PC-9 (cell line): ENCODE results near the gene SLN. TPM values are rescaled to one million over a fixed set of nuclear protein-coding genes. Genes with fewer than 3 reads are reported as not detected.

ENCODE experiments used
- BruUV-seq: library from RNA; stranded (reverse); fragments of 400-500 nt; replicated peaks from 2 replicates; lab custom pipeline; 2021; lab: Mats Ljungman, UMichigan
- CTCF ChIA-PET: fragments of 300-600 bp; sonication (Branson Sonifier 250); formaldehyde crosslinking; loops from one replicate; lab custom pipeline; 2022; ENCODE audit warnings: antibody characterized with exemption; lab: Charles Lee
- POLR2A ChIA-PET: fragments of 300-600 bp; sonication (Branson Sonifier 250); formaldehyde crosslinking; loops from one replicate; lab custom pipeline; 2022; ENCODE audit warnings: antibody characterized with exemption; ENCODE audit not compliant: unreplicated experiment; lab: Charles Lee
- DNase-seq, 2 experiments: peaks; one replicate each; pipeline versions ENCODE4 v3.0.0 to v3.0.0-alpha.2; 2015 to 2022; ENCODE audit warnings: mixed read lengths in 1 of 2
- H2AFZ ChIP-seq: fragments of 200-600 bp; sonication (generic); 2 replicates; pipeline ENCODE4 v1.8.1; 2017; ENCODE audit warnings: antibody characterized with exemption
- H3F3A ChIP-seq: fragments of 200-600 bp; sonication (generic); 2 replicates; pipeline ENCODE4 v1.8.1; 2017; ENCODE audit warnings: antibody characterized with exemption, mild to moderate bottlenecking, low read depth; ENCODE audit not compliant: insufficient read depth
- H3K27ac ChIP-seq: fragments of 200-600 bp; sonication (generic); 2 replicates; pipeline ENCODE4 v1.6.1; 2016; ENCODE audit warnings: mixed run types
- H3K27me3 ChIP-seq: fragments of 200-600 bp; sonication (generic); 2 replicates; pipeline ENCODE4 v1.6.1; 2016; ENCODE audit warnings: low read depth, mixed run types; ENCODE audit not compliant: insufficient read depth
- H3K36me3 ChIP-seq: fragments of 200-600 bp; sonication (generic); 2 replicates; pipeline ENCODE4 v1.6.1; 2016; ENCODE audit warnings: low read depth, mixed run types
- H3K4me1 ChIP-seq: fragments of 200-600 bp; sonication (generic); replicated peaks from 2 replicates; pipeline ENCODE4 v1.6.1; 2016; ENCODE audit warnings: mixed run types; ENCODE audit not compliant: insufficient read depth
- H3K4me2 ChIP-seq: fragments of 200-600 bp; sonication (generic); 2 replicates; pipeline ENCODE4 v1.6.1; 2017; ENCODE audit warnings: mixed run types
- H3K4me3 ChIP-seq: fragments of 200-600 bp; sonication (generic); 2 replicates; pipeline ENCODE4 v1.6.1; 2016; ENCODE audit warnings: mixed run types
- H3K79me2 ChIP-seq: fragments of 200-600 bp; sonication (generic); 2 replicates; pipeline ENCODE4 v1.6.1; 2017; ENCODE audit warnings: low read depth, mixed run types
- H3K9me2 ChIP-seq: fragments of 200-600 bp; sonication (generic); 2 replicates; pipeline ENCODE4 v1.8.1; 2017; ENCODE audit warnings: mild to moderate bottlenecking; ENCODE audit not compliant: insufficient read depth
- H3K9me3 ChIP-seq: fragments of 200-600 bp; sonication (generic); 2 replicates; pipeline ENCODE4 v1.8.1; 2016; ENCODE audit warnings: low read depth; ENCODE audit not compliant: insufficient read depth
- H4K20me1 ChIP-seq: fragments of 200-600 bp; sonication (generic); 2 replicates; pipeline ENCODE4 v1.8.1; 2017; ENCODE audit not compliant: insufficient read depth
- EZH2 ChIP-seq: fragments of 200-600 bp; sonication (generic); IDR thresholded peaks from 2 replicates; pipeline ENCODE4 v1.8.0; 2017; ENCODE audit warnings: antibody characterized with exemption, low read depth
- intact Hi-C: fragments of 100-400 bp; cut with micrococcal nuclease; formaldehyde crosslinking; loops from one replicate; pipeline ENCODE4 v1.10.0; 2022; ENCODE audit not compliant: unreplicated experiment
- total RNA-seq: library from RNA; stranded (reverse); gene quantifications from 2 replicates; pipeline ENCODE4 v1.2.3, GENCODE V29; 2021
- TF ChIP-seq, protein P1 (sequence below): fragments of 200-600 bp; sonication (generic); conservative IDR thresholded peaks from 2 replicates; pipeline ENCODE4 v1.6.1; 2017; ENCODE audit warnings: mixed run types, antibody characterized with exemption, mild to moderate bottlenecking, moderate library complexity

SLN gene
- total RNA-seq, 1 experiment from 2014 or later, result not detected

DNA sequence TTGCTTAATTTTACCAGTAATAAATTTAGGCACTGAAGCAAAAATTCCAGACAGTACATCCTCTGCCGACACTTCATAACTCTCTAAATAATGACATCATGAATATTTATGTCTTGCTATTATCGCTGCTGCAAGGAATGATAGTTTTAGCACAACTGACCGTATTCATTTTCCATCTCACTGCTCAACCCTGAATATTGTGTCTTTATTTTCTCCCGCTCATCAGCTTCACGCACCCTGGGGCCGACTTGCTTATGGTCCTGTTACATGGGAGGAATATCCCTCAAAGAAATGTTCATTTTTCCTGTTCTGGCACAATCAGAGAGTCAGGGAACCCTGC lies 33.3 kb downstream of the SLN start:
- Histone ChIP-seq H4K20me1 (no peaks in the 10 kb centered on the region), H2AFZ (no peak overlapping the region), H3K36me3 (no peaks in the 10 kb centered on the region), H3K27ac (no peak overlapping the region), H3K9me2 (no peaks in the 10 kb centered on the region), H3K4me3 (no peak overlapping the region), H3K27me3 (no peaks in the 10 kb centered on the region), H3K79me2 (no peaks in the 10 kb centered on the region), H3K4me1 (no peaks in the 10 kb centered on the region), H3K9me3 (peaks cover 4% of the 10 kb centered on the region; the same call in 1 of the 2 replicates), H3F3A (no peaks in the 10 kb centered on the region), H3K4me2 (no peak overlapping the region)
- POLR2A ChIA-PET, result no interaction called here
- CTCF ChIA-PET, result no interaction called here
- no peak for DNase-seq
- no TSS peak for BruUV-seq
- TF ChIP-seq EZH2, result no peak
- TF ChIP-seq, protein P1, sequence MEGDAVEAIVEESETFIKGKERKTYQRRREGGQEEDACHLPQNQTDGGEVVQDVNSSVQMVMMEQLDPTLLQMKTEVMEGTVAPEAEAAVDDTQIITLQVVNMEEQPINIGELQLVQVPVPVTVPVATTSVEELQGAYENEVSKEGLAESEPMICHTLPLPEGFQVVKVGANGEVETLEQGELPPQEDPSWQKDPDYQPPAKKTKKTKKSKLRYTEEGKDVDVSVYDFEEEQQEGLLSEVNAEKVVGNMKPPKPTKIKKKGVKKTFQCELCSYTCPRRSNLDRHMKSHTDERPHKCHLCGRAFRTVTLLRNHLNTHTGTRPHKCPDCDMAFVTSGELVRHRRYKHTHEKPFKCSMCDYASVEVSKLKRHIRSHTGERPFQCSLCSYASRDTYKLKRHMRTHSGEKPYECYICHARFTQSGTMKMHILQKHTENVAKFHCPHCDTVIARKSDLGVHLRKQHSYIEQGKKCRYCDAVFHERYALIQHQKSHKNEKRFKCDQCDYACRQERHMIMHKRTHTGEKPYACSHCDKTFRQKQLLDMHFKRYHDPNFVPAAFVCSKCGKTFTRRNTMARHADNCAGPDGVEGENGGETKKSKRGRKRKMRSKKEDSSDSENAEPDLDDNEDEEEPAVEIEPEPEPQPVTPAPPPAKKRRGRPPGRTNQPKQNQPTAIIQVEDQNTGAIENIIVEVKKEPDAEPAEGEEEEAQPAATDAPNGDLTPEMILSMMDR, result no peak
- intact Hi-C loops, result no loop called here

DNA sequence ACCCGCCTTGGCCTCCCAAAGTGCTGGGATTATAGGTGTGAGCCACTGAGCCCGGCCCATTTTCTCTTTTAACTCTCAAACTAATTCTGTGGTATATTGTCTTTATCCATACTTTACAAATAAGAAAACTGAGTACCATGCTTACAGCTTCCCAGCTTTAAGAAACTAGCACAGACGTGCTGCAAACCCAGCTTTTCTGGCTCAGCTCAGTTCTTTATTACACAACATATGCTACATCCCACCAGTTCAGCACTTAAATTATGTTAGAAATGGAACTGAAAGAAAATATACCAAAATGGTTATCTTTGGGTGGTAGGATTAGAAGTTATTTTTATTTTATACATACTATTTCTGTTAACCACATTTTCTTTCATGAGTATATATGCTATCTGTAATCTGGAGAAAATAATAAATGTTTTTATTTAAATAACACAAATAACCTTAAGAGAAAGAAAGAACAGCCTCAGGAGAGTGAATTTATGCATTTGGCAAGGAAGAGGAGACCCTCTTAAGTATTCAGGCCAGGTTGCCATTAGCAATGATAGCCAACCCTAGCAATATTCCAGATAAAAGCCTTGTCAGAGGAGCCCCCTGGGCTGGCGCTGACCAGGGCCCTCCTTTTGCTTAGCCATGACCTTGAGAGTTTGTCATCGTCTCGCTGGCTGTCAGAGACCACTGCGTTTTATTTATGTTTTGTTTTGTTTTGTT lies 33.8 kb downstream of the SLN start:
- BruUV-seq, result no TSS peak
- Histone ChIP-seq H3K36me3 (no peaks in the 10 kb centered on the region), H3K9me3 (peaks cover 4% of the 10 kb centered on the region; the same call in 1 of the 2 replicates), H2AFZ (no peak overlapping the region), H3K79me2 (no peaks in the 10 kb centered on the region), H4K20me1 (no peaks in the 10 kb centered on the region), H3K27me3 (no peaks in the 10 kb centered on the region), H3K27ac (no peak overlapping the region), H3K4me1 (no peaks in the 10 kb centered on the region), H3K4me2 (no peak overlapping the region), H3F3A (no peaks in the 10 kb centered on the region), H3K4me3 (no peak overlapping the region), H3K9me2 (no peaks in the 10 kb centered on the region)
- intact Hi-C loops, result no loop called here
- no peak for TF ChIP-seq EZH2
- TF ChIP-seq, protein P1, result no peak
- DNase-seq, result no peak
- ChIA-PET POLR2A (no interaction called here), CTCF (no interaction called here)

DNA sequence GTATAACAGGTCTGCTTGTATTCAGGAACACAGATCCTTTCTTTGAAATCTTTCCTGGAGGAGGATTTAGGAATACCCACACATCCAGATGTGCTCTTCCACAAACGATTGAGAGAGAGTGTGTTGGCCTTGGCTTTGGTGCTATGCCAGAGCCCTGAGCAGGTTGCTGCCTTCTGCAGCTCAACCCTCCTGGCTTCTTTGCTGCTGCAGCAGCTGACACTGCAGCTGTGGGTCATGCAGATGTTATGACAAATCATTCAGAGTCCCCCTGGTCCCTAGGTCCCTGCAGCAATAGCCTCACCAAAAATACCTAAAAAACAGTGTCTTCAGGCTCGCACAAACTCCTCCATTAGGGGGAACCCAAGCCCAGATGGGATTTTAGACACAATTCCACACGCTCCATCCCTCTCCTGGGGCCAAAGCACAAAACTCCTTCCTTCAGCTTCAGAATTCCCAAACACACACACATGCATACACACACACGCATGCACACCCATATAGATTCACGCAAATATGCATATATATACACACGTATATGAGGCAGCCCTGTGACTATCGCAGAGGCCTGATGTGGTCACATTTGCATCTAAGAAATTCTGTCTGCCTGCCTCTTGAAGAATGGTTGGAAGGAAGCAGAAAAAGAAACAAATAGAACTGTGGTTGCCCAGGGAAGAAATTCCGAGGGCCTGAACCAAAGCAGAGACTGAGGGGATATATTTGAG lies 35.4 kb downstream of the SLN start:
- H3F3A ChIP-seq, result no peaks in the 10 kb centered on the region
- intact Hi-C loops, result no loop called here
- H2AFZ ChIP-seq, result no peak overlapping the region
- POLR2A ChIA-PET, result no interaction called here
- TF ChIP-seq EZH2, result no peak
- TF ChIP-seq, protein P1, result no peak
- no peak for DNase-seq
- peaks cover under 1% of the 10 kb centered on the region; the same call in 1 of the 2 replicates for H3K9me3 ChIP-seq
- no peaks in the 10 kb centered on the region for H3K4me1 ChIP-seq
- H3K27me3 ChIP-seq, result no peaks in the 10 kb centered on the region
- no peaks in the 10 kb centered on the region for H4K20me1 ChIP-seq
- no peak overlapping the region for H3K4me3 ChIP-seq
- no peaks in the 10 kb centered on the region for H3K36me3 ChIP-seq
- no peaks in the 10 kb centered on the region for H3K79me2 ChIP-seq
- no peak overlapping the region for H3K4me2 ChIP-seq
- no peaks in the 10 kb centered on the region for H3K9me2 ChIP-seq
- BruUV-seq, result no TSS peak
- CTCF ChIA-PET, result no interaction called here
- H3K27ac ChIP-seq, result no peak overlapping the region
